Effector memory CD8-positive, alpha-beta T cell (primary cell): ENCODE data around the gene PRDM5.
"Not testable (repeated sequence)": the region's sequence is repeated elsewhere in the genome, so short reads cannot be mapped to it uniquely, and the experiment has no call there.

ENCODE experiments used
- ATAC-seq: fragments of 150-1000 bp; cut with Tn5 transposase; replicated peaks from 2 replicates; pipeline ENCODE4 v1.10.0; 2021; ENCODE audit warnings: mild to moderate bottlenecking, moderate library complexity
- DNase-seq, 3 experiments: peaks; one replicate each; pipeline ENCODE4 v3.0.0; 2021
- H3K27ac Mint-ChIP-seq, 2 donors: one replicate each; pipeline ENCODE4 v1.8.0; 2022; ENCODE audit warnings: mild to moderate bottlenecking in 2 of 2, mixed read lengths in 2 of 2, moderate library complexity in 2 of 2
- H3K27me3 Mint-ChIP-seq, 2 donors: one replicate each; pipeline ENCODE4 v1.8.0; 2022; ENCODE audit warnings: mixed read lengths in 2 of 2
- H3K36me3 Mint-ChIP-seq: one replicate; pipeline ENCODE4 v1.8.0; 2022; ENCODE audit warnings: mild to moderate bottlenecking, moderate library complexity, mixed read lengths; ENCODE audit not compliant: insufficient read depth
- H3K4me1 Mint-ChIP-seq, 2 donors: one replicate each; pipeline ENCODE4 v1.8.0; 2022; ENCODE audit warnings: low read depth in 2 of 2, mixed read lengths in 2 of 2
- H3K4me3 Mint-ChIP-seq, 2 donors: one replicate each; pipeline ENCODE4 v1.8.0; 2022; ENCODE audit warnings: mild to moderate bottlenecking in 2 of 2, mixed read lengths in 2 of 2, moderate library complexity in 2 of 2
- H3K9me3 Mint-ChIP-seq, 2 donors: one replicate each; pipeline ENCODE4 v1.8.0; 2022; ENCODE audit warnings: mixed read lengths in 2 of 2

Gene PRDM5

GRCh38 chr4:120769227-120769626 is 153.3 kb downstream of the PRDM5 start:
- Mint-ChIP-seq H3K4me1 (no peaks in the 10 kb centered on the region), H3K9me3 (peaks cover 0 to 2% of the 10 kb centered on the region in 2 donors), H3K27ac (no peak overlapping the region), H3K4me3 (no peak overlapping the region), H3K27me3 (no peaks in the 10 kb centered on the region), H3K36me3 (no peaks in the 10 kb centered on the region)
- DNase-seq (no peak), ATAC-seq (no peak)

GRCh38 chr4:120765260-120765680 is 157.3 kb downstream of the PRDM5 start:
- H3K4me3 Mint-ChIP-seq: no peak overlapping the region
- peaks cover 0 to 6% of the 10 kb centered on the region in 2 donors for H3K27me3 Mint-ChIP-seq
- H3K27ac Mint-ChIP-seq: no peak overlapping the region
- no peaks in the 10 kb centered on the region for H3K4me1 Mint-ChIP-seq
- DNase-seq (no peak), ATAC-seq (no peak)
- H3K36me3 Mint-ChIP-seq: no peaks in the 10 kb centered on the region
- H3K9me3 Mint-ChIP-seq: peaks cover 0 to 2% of the 10 kb centered on the region in 2 donors

GRCh38 chr4:120763650-120764049 is 158.9 kb downstream of the PRDM5 start:
- H3K27me3 Mint-ChIP-seq: peaks cover 0 to 6% of the 10 kb centered on the region in 2 donors
- DNase-seq: no peak

GRCh38 chr4:120761070-120761469 is 161.5 kb downstream of the PRDM5 start:
- no peak overlapping the region for H3K4me3 Mint-ChIP-seq
- H3K27ac Mint-ChIP-seq: no peak overlapping the region
- ATAC-seq: no peak
- H3K4me1 Mint-ChIP-seq: no peaks in the 10 kb centered on the region
- DNase-seq: no peak
- peaks cover 0 to 2% of the 10 kb centered on the region in 2 donors for H3K9me3 Mint-ChIP-seq
- peaks cover 0 to 6% of the 10 kb centered on the region in 2 donors for H3K27me3 Mint-ChIP-seq
- no peaks in the 10 kb centered on the region for H3K36me3 Mint-ChIP-seq

More at GRCh38 chr4:120763650-120764049, 158.9 kb downstream of the PRDM5 start:
- Mint-ChIP-seq H3K4me3 (no peak overlapping the region), H3K36me3 (no peaks in the 10 kb centered on the region), H3K9me3 (peaks cover 0 to 2% of the 10 kb centered on the region in 2 donors), H3K27ac (peak overlapping the region in 1 of 2 donors; percentile 35), H3K4me1 (no peaks in the 10 kb centered on the region)
- ATAC-seq: no peak

- Mint-ChIP-seq H3K27ac (no peak overlapping the region), H3K27me3 (peaks cover 0 to 6% of the 10 kb centered on the region in 2 donors), H3K4me3 (no peak overlapping the region)
Measured at GRCh38 chr4:120760047-120760446, 162.5 kb downstream of the PRDM5 start.

GRCh38 chr4:120755864-120756263 is 166.7 kb downstream of the PRDM5 start:
- ATAC-seq (no peak), DNase-seq (no peak)
- Mint-ChIP-seq H3K9me3 (peaks cover 0 to 2% of the 10 kb centered on the region in 2 donors), H3K36me3 (no peaks in the 10 kb centered on the region), H3K27me3 (no peaks in the 10 kb centered on the region), H3K27ac (no peak overlapping the region), H3K4me3 (no peak overlapping the region), H3K4me1 (no peaks in the 10 kb centered on the region)

More at GRCh38 chr4:120760047-120760446, 162.5 kb downstream of the PRDM5 start:
- ATAC-seq (no peak), DNase-seq (no peak)
- Mint-ChIP-seq H3K4me1 (no peaks in the 10 kb centered on the region), H3K36me3 (no peaks in the 10 kb centered on the region), H3K9me3 (peaks cover 0 to 2% of the 10 kb centered on the region in 2 donors)

- H3K27ac Mint-ChIP-seq: no peak overlapping the region
- ATAC-seq (no peak), DNase-seq (no peak)
- H3K4me1 Mint-ChIP-seq: no peaks in the 10 kb centered on the region
- H3K4me3 Mint-ChIP-seq: no peak overlapping the region
- H3K9me3 Mint-ChIP-seq: peaks cover 0 to 3% of the 10 kb centered on the region in 2 donors
- no peaks in the 10 kb centered on the region for H3K27me3 Mint-ChIP-seq
- no peaks in the 10 kb centered on the region for H3K36me3 Mint-ChIP-seq
Measured at GRCh38 chr4:120754590-120754989, 167.9 kb downstream of the PRDM5 start.

GRCh38 chr4:120753854-120754253 is 168.7 kb downstream of the PRDM5 start:
- Mint-ChIP-seq H3K9me3 (peaks cover 0 to 3% of the 10 kb centered on the region in 2 donors), H3K4me1 (peaks cover 0 to 4% of the 10 kb centered on the region in 2 donors), H3K27me3 (no peaks in the 10 kb centered on the region), H3K36me3 (no peaks in the 10 kb centered on the region), H3K4me3 (no peak overlapping the region), H3K27ac (no peak overlapping the region)
- no peak for DNase-seq
- ATAC-seq: no peak

- no peaks in the 10 kb centered on the region for H3K36me3 Mint-ChIP-seq
- no peak overlapping the region for H3K27ac Mint-ChIP-seq
- no peaks in the 10 kb centered on the region for H3K27me3 Mint-ChIP-seq
- DNase-seq: no peak
- ATAC-seq: no peak
- no peak overlapping the region for H3K4me3 Mint-ChIP-seq
- peaks cover 0 to 4% of the 10 kb centered on the region in 2 donors for H3K4me1 Mint-ChIP-seq
- peaks cover 0 to 1% of the 10 kb centered on the region in 2 donors for H3K9me3 Mint-ChIP-seq
Measured at GRCh38 chr4:120750152-120750525, 172.4 kb downstream of the PRDM5 start.

- H3K4me1 Mint-ChIP-seq: peaks cover 0 to 4% of the 10 kb centered on the region in 2 donors
- no peak for DNase-seq
- peak; percentile 39 for ATAC-seq
- no peak overlapping the region for H3K4me3 Mint-ChIP-seq
- H3K36me3 Mint-ChIP-seq: no peaks in the 10 kb centered on the region
- H3K27ac Mint-ChIP-seq: no peak overlapping the region
- H3K27me3 Mint-ChIP-seq: no peaks in the 10 kb centered on the region
- peaks cover 0 to 1% of the 10 kb centered on the region in 2 donors for H3K9me3 Mint-ChIP-seq
Measured at GRCh38 chr4:120749445-120750151, 172.9 kb downstream of the PRDM5 start.

GRCh38 chr4:120741636-120742035 is 180.9 kb downstream of the PRDM5 start:
- not testable (repeated sequence) for H3K27ac Mint-ChIP-seq, H3K4me1 Mint-ChIP-seq, H3K36me3 Mint-ChIP-seq

GRCh38 chr4:120736312-120736711 is 186.2 kb downstream of the PRDM5 start:
- Mint-ChIP-seq H3K36me3 (no peaks in the 10 kb centered on the region), H3K27me3 (peaks cover 12 to 13% of the 10 kb centered on the region in 2 donors), H3K4me1 (no peaks in the 10 kb centered on the region), H3K4me3 (no peak overlapping the region), H3K27ac (no peak overlapping the region), H3K9me3 (no peaks in the 10 kb centered on the region)
- no peak for ATAC-seq
- DNase-seq: no peak

More at GRCh38 chr4:120741636-120742035, 180.9 kb downstream of the PRDM5 start:
- H3K9me3 Mint-ChIP-seq, H3K4me3 Mint-ChIP-seq, DNase-seq, ATAC-seq: not testable (repeated sequence)
- peaks cover 8 to 15% of the 10 kb centered on the region in 2 donors for H3K27me3 Mint-ChIP-seq

- no peaks in the 10 kb centered on the region for H3K4me1 Mint-ChIP-seq
- H3K9me3 Mint-ChIP-seq: no peaks in the 10 kb centered on the region
- H3K27ac Mint-ChIP-seq: no peak overlapping the region
- H3K27me3 Mint-ChIP-seq: peaks cover 5 to 8% of the 10 kb centered on the region in 2 donors
- ATAC-seq (no peak), DNase-seq (no peak)
- no peaks in the 10 kb centered on the region for H3K36me3 Mint-ChIP-seq
- H3K4me3 Mint-ChIP-seq: no peak overlapping the region
Measured at GRCh38 chr4:120733968-120734367, 188.6 kb downstream of the PRDM5 start.

- DNase-seq: no peak
- Mint-ChIP-seq H3K27me3 (peaks cover 5 to 8% of the 10 kb centered on the region in 2 donors), H3K36me3 (no peaks in the 10 kb centered on the region), H3K27ac (no peak overlapping the region), H3K4me3 (no peak overlapping the region), H3K4me1 (no peaks in the 10 kb centered on the region), H3K9me3 (no peaks in the 10 kb centered on the region)
- ATAC-seq: no peak
Measured at GRCh38 chr4:120733054-120733453, 189.5 kb downstream of the PRDM5 start.
